GM18526 (cell line): ENCODE results near the gene ACTC1.

ENCODE experiments used
- POLR2A ChIP-seq: IDR thresholded peaks from 3 replicates; pipeline ENCODE4 v1.6.1; 2011; ENCODE audit not compliant: insufficient read length; ENCODE audit errors: extremely low read depth

The ACTC1 gene

DNA sequence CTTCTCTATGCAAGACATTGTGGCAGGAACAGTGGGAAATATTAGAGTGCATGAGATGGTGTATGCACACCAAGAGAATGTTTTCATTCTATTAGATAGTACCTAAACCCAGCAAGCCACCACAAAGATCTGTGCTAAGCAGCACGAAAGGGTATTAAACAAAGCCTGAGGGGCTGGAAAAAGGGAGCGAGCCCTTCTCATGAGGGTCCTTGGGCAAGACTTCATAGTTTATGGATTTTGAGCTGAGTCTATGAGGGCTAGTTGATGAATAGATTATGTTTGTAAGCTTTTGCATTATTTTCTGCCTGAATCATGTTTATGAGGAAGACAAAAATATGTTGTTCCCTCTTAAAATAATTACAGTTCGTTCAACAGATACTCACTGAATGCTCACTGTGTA is 9.4 kb upstream of the ACTC1 start:
- TF ChIP-seq POLR2A, result no peak

DNA sequence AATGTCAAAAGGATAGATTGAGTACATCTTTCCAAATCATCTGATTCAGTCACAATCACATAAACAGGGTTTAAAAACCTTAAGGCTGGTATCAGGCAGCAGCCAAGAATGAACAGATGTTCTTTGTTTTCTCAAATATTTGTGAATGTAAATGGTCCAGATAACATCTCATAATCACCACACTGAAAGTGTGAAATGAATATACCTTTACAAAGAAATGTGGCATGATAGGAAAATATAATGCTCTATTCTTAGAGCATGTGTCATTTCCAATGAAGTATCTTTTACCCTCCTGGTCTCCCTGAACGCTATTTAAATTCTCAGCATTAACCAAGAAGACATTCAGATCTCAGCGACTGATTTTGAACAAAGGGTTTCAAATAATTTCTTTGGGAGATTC is 8.8 kb upstream of the ACTC1 start:
- TF ChIP-seq POLR2A, result no peak

DNA sequence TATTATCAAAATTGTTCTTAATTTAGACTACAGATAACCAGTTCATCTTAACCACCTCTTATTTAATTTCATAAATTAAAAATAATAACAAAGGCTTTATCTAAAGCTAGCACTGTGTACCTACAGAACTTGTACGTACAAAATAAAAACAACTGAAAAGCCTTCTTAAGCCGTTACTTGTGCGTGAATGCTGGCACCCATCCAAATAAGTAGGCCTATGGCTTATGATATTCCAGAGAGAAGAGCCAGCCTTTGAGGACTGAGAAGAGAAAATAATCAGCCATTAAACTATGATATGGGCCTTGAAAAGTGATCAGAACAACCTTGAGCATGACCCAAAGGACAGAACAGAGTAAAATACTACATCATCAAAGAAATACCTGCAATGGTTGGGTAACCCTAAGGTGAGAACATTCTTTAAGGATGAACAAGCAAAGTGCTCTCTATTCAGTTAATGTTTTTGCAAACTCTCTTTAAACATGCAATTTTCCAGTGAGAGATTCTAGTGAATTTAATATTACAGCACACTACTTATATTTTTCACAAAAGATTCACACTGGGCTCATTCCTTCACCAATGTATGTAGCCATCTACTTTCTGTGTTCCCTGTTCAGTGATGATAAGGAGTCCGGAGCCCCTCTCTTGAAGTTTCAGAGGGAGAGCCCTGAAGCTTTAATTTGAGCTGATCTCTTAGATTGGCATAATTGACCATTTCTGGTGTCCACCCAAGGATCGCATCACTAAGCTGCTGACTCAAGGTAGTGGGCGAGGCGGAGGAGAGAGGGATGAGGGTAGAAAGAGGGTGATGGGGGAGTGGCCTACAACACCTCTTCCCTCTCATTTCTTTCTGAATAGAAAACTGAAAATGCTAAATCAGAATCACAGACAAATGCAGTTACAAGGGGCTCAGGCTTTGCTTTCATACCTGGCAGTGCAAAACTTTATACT is 7.7 kb upstream of the ACTC1 start:
- no peak for TF ChIP-seq POLR2A

DNA sequence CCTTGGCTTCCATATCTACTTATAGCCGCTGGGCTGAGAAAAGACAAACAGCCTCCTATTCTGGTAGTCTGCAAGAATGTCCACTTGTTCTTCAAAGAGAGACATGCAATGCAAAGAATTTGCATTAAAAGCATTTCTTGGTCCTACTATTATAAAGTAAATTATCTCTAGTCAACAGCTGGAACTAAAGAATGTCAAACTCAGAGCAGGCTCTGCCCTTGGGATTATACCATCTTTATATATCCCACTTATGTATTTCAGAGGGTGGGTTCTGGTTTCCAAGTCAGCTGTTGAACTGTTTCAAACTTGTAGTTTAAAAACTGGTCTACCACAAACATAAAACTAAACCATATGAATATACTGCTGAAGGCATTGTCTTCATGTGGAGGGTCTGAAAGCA is 7.0 kb upstream of the ACTC1 start:
- no peak for TF ChIP-seq POLR2A

DNA sequence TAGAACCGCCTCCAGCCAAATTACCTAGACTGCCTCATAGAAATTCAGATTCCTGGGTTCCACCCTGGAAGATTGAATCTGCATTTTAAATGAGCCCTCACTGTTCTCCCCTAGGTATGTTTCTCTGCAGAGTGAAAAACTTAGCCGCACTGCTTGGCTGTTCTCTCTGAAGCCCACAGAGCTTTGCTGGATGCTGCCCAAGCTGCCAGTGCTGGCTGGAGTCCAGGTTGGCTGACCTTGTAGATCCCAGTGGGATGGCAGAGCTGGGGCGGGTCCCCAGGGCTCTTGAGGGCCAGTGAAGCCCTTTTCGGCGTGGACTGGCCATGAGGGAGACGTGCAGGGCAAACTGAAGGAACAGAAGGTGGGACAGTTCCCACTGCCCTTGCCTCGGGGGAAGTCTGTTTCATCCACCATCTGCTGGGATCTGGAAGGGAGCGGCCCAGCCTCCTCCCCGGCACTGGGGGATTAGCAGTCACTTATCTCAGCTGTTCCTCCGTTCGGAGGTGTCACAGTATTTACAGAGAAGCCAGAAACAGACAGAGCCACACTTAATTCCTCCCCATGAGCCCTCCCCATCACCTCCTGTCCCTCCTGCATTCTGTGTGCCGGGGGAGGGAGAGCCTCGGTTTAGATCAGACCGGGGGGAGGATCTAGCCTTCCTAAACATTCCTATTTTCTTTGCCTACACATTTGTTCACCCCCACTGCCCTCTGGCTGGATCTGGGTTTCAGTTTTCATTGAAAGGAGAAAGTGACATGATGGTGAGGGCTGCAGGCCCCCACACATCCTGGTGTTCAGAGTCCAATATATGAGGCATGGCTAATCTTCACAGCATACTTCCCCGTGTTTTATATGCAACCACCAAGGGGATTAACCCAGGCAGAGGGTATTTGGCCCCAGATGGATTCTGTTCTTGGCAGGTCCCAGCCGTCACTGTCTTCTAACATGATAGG is 4.1 kb upstream of the ACTC1 start:
- TF ChIP-seq POLR2A, result no peak

DNA sequence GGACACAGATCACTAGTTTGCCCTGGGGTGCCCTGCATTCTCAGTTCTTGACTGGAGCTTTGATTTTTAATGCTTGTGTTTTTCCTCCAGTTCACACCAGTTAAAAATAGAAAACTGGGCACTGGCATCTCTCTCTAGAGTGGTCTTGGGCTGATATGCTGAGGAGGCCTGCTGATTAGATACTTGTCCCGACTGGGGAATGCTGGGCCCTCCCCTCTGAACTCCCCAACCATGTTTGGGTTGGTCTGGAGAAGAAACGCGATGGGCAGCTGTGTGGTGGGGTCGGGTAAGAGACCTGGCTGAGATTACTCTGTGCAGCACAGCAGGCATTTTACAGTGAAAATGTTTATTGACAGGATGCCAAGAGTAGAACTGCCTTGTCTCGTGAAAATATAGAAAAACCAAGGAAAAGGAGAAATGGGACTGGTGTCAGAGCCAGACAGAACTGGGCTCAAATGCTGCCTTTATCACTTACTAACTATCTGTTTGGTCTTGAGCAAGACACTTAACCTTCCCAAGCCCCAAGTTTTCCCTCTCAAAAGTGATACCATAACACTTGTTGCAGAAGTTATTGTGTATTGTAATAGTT is 1.6 kb upstream of the ACTC1 start:
- TF ChIP-seq POLR2A, result no peak

DNA sequence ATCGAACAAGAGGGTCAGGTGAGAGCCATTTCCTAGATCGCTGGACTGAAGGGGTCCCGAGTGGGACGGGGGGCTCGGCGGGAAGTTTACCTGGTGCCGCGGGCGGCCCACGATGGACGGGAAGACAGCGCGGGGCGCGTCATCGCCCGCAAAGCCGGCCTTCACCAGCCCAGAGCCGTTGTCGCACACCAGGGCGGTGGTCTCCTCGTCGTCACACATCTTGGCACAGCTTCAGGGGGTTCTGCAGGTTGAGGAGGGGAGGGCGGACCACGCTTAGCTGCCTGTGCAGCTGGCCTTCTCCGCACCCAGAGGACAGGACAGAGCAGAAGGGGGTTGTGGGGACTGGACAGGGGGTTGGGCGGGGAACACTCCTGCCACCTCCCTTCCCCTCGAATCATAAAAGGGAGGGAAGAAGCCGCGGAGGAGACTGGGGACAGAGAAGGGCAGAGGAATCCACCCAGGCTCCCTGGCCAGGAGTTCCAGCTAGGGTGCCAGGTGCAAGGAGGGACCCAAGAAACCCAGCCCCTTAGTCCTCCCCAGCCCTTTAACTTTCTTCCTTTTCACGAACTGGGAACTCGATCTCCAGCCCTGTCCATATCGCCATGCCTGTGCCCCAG is 651 bp downstream of the ACTC1 start:
- TF ChIP-seq POLR2A, result no peak

DNA sequence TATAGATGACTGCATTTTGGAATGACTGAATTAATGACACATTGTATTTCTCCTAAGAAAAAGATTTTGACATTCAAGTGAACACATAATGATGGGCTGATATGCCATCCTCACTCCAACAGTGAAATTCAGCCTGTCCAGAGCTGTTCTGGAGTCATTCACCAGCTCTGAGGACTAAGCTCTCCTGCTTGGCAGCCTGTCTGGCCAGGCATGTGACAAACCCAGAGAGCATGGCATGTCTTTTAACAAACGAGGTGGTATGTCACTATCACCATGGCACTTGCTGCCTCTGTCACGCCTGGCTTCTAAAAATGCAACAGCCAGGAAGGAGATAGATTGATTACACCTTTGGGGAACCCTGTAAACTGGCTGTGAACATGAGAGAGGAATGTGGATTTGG is 1.4 kb downstream of the ACTC1 start:
- no peak for TF ChIP-seq POLR2A

DNA sequence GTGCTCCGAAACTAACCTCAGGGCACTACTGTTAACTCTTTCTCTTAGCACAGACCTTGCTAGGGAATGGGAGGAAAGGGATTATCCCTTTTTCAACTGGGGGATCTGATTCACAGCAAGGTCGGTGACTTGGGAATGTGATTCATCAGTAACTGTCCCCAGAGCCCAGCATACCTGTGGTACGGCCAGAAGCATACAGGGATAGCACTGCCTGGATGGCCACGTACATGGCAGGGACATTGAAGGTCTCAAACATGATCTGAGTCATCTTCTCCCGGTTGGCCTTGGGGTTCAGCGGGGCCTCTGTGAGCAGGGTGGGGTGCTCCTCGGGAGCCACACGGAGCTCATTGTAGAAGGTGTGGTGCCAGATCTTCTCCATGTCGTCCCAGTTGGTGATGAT is 2.3 kb downstream of the ACTC1 start:
- no peak for TF ChIP-seq POLR2A

DNA sequence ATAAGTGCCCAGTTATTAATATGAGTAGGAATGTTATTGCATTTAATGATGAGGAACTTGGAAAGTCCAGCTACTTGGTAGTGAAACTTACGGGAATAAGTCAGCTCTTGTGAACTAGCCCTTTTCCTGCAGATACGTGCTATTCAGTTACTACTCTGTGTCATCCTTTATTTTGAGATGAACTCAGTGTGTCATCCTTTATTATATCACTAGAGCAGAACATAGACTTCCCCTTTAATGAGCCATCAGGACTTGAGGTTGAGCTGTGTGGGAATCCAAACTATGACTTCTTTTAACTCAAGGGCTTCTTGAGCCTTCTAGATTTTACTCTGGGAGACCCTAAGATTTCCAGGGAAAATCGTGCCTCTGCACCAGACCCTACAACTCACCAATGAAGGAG is 3.6 kb downstream of the ACTC1 start:
- TF ChIP-seq POLR2A, result no peak

DNA sequence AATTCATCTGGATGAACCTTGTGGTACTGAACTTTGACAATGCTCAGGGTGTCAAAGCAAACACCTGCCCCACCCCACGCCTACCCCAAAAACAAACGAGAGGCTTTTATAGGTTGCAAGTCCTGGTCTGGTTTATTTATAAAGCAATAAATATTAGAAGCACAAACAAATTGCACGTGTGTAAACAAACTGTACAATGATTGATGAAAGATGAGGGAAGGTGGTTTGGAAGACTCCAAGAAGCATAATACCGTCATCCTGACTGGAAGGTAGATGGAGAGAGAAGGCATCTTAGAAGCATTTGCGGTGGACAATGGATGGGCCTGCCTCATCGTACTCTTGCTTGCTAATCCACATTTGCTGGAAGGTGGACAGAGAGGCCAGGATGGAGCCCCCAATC is 5.2 kb downstream of the ACTC1 start:
- TF ChIP-seq POLR2A, result no peak

DNA sequence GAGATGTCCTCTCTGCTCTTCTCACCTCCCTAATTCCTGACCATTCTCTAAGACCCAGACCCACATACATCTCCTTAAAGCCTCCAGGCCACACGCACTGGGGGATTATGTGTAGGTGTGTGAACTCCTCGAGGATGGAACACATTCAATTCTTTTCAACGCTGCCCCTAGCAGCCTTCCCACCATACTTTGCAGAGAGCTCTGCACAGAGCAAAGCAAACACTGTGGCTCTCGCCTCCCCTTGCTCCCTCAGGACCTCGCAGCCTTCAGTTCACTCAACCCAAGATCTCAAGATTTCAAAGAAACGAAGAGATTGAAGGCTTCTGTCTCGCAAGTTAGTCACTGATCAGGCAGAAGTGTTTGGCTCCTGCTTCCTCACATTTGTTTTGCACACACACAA is 6.0 kb downstream of the ACTC1 start:
- no peak for TF ChIP-seq POLR2A

DNA sequence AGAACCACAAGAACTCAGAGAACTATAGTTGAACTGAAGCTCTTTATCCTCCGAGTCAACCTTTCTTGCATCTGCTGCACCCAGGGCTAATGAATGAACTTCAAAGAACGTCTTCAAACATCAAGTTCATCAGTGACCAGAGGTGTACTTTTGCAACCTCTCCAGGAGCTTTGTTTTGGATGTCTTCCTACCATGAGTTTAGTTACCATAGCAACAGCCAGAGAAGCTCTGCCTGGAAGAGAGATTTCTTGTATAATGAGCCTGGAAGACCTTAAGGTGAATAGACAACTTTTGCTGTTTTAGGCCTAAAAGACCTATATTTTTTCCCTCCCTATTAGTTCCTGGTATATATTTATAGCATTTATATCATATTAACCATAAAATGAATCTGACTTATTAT is 9.1 kb downstream of the ACTC1 start:
- no peak for TF ChIP-seq POLR2A

DNA sequence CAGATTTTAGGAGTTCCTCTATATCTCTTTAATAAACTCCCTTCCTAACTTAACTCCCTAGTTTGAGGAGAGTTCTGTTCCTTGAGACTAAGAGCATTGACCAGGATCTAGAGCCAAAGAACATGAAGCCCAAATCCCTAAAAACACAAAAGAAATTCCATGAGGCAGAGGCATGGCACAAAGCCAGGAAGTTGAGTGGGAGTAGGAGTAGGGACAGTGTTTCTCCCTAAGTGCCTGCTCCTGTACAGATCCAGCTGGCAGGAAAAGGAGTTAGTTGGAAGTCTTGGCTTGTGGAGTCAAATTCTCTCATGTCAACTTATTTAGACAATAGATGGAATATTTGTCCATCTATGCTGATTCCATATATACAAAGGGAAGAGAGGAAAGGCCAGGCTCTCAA is 11.4 kb downstream of the ACTC1 start:
- TF ChIP-seq POLR2A, result no peak

DNA sequence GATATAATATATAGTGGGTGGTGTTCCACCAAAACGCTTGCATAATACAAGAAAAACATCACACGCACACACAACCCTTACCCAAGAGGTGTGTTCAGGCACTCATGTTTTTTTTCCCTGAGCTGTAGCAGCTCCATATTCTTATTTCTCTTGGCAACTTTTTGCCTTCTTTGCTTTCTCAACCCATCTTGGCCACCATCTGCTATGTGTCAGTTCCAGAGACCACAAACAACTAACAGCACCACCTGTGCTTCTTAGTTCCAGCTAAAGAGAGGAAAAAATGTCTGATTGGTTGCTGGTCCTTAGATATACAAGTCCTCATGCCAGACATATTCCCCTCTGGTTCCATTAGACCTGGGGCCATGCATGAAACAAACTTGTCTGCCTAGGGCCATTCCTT is 11.9 kb downstream of the ACTC1 start:
- no peak for TF ChIP-seq POLR2A
